NB4 (cell line): ENCODE data around the gene SEC61G.

Experiments used
- DNase-seq: peaks from one replicate; pipeline ENCODE4 v3.0.0; 2010; ENCODE audit warnings: low read depth
- H3K4me3 ChIP-seq: one replicate; pipeline ENCODE4 v1.5.1; 2011; ENCODE audit warnings: mild to moderate bottlenecking, low read depth, low read length, moderate library complexity
- MAX ChIP-seq: IDR thresholded peaks from 2 replicates; pipeline ENCODE4 v1.6.1; 2011; ENCODE audit warnings: low read depth, low read length
- MYC ChIP-seq: IDR thresholded peaks from 2 replicates; pipeline ENCODE4 v1.6.1; 2011; ENCODE audit warnings: low read depth, low read length
- POLR2A ChIP-seq: IDR thresholded peaks from 2 replicates; pipeline ENCODE4 v1.6.1; 2011; ENCODE audit warnings: mild to moderate bottlenecking; ENCODE audit not compliant: insufficient read length; ENCODE audit errors: extremely low read depth
- TF ChIP-seq, protein P1 (sequence below): IDR thresholded peaks from one replicate; pipeline ENCODE4 v1.5.1; 2012; ENCODE audit warnings: low read depth, low read length

Gene SEC61G

DNA sequence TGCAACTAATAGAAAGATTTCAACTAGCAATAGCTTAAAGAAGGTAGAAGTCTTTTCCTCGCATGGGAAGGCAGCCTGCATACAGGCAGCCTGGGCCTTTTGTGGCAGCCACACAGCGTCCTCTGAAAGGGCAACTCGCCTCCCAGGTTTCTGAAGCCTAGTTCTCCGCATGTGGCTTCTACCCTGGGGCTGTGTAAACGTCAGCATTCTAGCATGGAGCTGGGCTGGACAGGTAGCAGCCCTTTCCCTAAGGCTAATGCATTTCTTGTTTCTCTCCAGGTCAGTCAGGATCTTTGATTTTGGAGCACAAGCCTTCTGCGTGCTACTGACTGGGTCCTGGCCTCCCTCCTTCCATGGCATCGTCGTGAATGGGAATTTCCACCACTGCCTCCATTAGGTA, 23.8 kb upstream of the SEC61G start:
- DNase-seq, result no peak
- no peak overlapping the region for H3K4me3 ChIP-seq
- TF ChIP-seq, protein P1, sequence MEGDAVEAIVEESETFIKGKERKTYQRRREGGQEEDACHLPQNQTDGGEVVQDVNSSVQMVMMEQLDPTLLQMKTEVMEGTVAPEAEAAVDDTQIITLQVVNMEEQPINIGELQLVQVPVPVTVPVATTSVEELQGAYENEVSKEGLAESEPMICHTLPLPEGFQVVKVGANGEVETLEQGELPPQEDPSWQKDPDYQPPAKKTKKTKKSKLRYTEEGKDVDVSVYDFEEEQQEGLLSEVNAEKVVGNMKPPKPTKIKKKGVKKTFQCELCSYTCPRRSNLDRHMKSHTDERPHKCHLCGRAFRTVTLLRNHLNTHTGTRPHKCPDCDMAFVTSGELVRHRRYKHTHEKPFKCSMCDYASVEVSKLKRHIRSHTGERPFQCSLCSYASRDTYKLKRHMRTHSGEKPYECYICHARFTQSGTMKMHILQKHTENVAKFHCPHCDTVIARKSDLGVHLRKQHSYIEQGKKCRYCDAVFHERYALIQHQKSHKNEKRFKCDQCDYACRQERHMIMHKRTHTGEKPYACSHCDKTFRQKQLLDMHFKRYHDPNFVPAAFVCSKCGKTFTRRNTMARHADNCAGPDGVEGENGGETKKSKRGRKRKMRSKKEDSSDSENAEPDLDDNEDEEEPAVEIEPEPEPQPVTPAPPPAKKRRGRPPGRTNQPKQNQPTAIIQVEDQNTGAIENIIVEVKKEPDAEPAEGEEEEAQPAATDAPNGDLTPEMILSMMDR, result no peak
- TF ChIP-seq MYC (no peak), MAX (no peak), POLR2A (no peak)

DNA sequence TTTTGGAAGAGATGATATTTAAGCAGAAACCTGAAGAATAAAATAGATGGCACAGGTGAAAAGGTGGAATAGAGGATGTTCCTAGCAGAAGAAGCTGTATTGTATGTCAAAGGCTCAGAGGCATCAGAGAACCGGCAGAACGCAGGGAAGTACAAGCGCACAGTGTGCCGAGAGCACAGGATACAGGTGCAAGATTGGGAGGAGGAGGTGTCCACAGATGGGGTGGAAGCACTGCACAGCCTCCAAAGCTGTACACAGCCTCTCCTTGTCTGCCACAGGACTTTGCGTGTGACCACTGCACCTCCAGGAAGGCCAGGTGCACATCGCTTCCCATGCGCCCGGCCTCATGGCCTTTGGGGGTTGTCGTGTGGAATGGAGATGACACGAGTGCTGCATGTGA, 23.3 kb upstream of the SEC61G start:
- TF ChIP-seq MYC (no peak), MAX (no peak), POLR2A (no peak)
- TF ChIP-seq, protein P1, result no peak
- no peak overlapping the region for H3K4me3 ChIP-seq
- DNase-seq, result no peak

- H3K4me3 ChIP-seq, result no peak overlapping the region
- TF ChIP-seq MAX (no peak), POLR2A (no peak), MYC (no peak)
- TF ChIP-seq, protein P1, result no peak
- DNase-seq, result no peak
Observed at GRCh38 chr7:54781134-54781920, 22.3 kb upstream of the SEC61G start.

GRCh38 chr7:54780490-54780889, 21.5 kb upstream of the SEC61G start:
- no peak for DNase-seq
- no peak overlapping the region for H3K4me3 ChIP-seq
- TF ChIP-seq POLR2A (no peak), MAX (no peak), MYC (no peak)
- TF ChIP-seq, protein P1, result no peak

- TF ChIP-seq POLR2A, result no peak
- TF ChIP-seq, protein P1, result no peak
- no peak for TF ChIP-seq MYC
- TF ChIP-seq MAX, result no peak
- no peak for DNase-seq
Observed at GRCh38 chr7:54778696-54779540, 19.9 kb upstream of the SEC61G start.

More at GRCh38 chr7:54778696-54779540, 19.9 kb upstream of the SEC61G start:
- no peak overlapping the region for H3K4me3 ChIP-seq
